Spleen (tissue), 7 donors: ENCODE results near the gene RAD51B.

Source experiments
- POLR2A ChIP-seq, 3 donors: fragments of 450-650 bp; IDR thresholded peaks; one replicate each; pipeline ENCODE4 v1.5.1; 2017; ENCODE audit warnings: antibody characterized with exemption in 3 of 3, mild to moderate bottlenecking in 1 of 3
- POLR2AphosphoS5 ChIP-seq, 3 donors: sonication (generic); formaldehyde crosslinking; IDR thresholded peaks; one replicate each; pipeline ENCODE4 v1.5.1; 2017; ENCODE audit warnings: antibody characterized with exemption in 3 of 3
- TF ChIP-seq, protein P1 (sequence below), 11 experiments: fragments of 200-600 bp in 7 of 11; fragments of 450-650 bp in 4 of 11; sonication (generic) in 4 of 11; IDR thresholded peaks in 8 of 11; conservative IDR thresholded peaks in 3 of 11; 1 replicate in 7 of 11; 2 replicates in 4 of 11; pipeline versions ENCODE4 v1.4.0 to v1.8.0; 2016 to 2021; ENCODE audit warnings: antibody characterized with exemption in 11 of 11, inconsistent platforms in 4 of 11, mild to moderate bottlenecking in 1 of 11
- donor health status: DM: no; HTN: no; CAD: no; lungs with moderate emphysema.
- donor health status: DM: no; HTN: no; CAD: no.
- donor health status: DM: no; HTN: no; CAD: no.

DNA sequence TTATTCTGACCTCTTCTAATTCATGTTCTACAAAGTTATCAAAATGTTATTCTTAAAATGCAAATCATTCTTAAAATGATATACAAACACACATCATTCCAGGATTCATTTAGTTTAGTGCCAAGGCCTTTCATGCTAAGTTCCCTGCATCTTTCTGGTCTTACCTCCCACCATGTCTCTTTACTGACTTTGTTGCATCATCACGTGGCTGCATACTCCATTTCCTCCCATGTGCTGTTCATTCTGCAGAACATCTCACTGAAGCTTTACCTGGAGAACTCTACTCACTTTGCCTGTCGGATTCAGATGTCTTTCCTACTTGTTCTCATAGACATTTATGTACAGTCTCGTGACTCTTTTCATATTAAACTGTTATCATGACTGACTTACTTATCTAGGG lies 278.1 kb downstream of the RAD51B start:
- TF ChIP-seq, protein P1, sequence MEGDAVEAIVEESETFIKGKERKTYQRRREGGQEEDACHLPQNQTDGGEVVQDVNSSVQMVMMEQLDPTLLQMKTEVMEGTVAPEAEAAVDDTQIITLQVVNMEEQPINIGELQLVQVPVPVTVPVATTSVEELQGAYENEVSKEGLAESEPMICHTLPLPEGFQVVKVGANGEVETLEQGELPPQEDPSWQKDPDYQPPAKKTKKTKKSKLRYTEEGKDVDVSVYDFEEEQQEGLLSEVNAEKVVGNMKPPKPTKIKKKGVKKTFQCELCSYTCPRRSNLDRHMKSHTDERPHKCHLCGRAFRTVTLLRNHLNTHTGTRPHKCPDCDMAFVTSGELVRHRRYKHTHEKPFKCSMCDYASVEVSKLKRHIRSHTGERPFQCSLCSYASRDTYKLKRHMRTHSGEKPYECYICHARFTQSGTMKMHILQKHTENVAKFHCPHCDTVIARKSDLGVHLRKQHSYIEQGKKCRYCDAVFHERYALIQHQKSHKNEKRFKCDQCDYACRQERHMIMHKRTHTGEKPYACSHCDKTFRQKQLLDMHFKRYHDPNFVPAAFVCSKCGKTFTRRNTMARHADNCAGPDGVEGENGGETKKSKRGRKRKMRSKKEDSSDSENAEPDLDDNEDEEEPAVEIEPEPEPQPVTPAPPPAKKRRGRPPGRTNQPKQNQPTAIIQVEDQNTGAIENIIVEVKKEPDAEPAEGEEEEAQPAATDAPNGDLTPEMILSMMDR (IDR thresholded peaks at IDR 0.05 in 8 of 11, conservative IDR thresholded peaks at IDR 0.05 in 3 of 11), result no peak
- TF ChIP-seq POLR2A (IDR thresholded peaks at IDR 0.05) (no peak), POLR2AphosphoS5 (IDR thresholded peaks at IDR 0.05) (no peak)
